C4-2B (cell line): Measurements from ENCODE around the gene SH2D5.

Experiments used
- H3K27ac ChIP-seq: fragments of 450-650 bp; 2 replicates; pipeline ENCODE4 v1.5.1; 2017
- ZFX ChIP-seq: fragments of 450-650 bp; IDR thresholded peaks from 2 replicates; pipeline ENCODE4 v1.6.1; 2017
- TF ChIP-seq, protein P1 (sequence below): fragments of 450-650 bp; conservative IDR thresholded peaks from 2 replicates; pipeline ENCODE4 v1.5.1; 2017; ENCODE audit warnings: mild to moderate bottlenecking

The SH2D5 gene

GRCh38 chr1:20702416-20702815 lies 30.1 kb downstream of the SH2D5 start:
- TF ChIP-seq ZFX, result no peak
- TF ChIP-seq, protein P1, sequence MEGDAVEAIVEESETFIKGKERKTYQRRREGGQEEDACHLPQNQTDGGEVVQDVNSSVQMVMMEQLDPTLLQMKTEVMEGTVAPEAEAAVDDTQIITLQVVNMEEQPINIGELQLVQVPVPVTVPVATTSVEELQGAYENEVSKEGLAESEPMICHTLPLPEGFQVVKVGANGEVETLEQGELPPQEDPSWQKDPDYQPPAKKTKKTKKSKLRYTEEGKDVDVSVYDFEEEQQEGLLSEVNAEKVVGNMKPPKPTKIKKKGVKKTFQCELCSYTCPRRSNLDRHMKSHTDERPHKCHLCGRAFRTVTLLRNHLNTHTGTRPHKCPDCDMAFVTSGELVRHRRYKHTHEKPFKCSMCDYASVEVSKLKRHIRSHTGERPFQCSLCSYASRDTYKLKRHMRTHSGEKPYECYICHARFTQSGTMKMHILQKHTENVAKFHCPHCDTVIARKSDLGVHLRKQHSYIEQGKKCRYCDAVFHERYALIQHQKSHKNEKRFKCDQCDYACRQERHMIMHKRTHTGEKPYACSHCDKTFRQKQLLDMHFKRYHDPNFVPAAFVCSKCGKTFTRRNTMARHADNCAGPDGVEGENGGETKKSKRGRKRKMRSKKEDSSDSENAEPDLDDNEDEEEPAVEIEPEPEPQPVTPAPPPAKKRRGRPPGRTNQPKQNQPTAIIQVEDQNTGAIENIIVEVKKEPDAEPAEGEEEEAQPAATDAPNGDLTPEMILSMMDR, result no peak; the same call in 1 of the 2 replicates
- H3K27ac ChIP-seq, result no peak overlapping the region

DNA sequence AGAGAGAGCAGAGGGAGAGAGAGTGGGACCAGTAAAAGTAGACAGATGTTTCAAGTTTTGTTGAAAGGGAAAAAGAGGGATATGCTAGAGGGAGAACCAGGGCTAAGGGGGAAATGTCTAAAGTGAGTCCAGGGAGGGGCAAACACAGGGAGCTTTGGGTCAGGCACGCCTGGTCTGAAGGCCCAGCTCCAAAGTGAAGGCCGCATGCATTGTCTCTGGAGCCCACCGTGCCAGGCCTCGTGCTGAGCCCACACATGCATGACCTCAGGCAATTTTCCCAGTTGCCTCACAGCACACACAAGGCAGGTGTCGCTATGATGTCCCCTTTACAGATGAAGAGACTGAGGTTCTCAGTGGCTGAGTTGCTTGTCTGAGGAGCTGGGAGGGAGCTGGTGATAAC lies 30.7 kb downstream of the SH2D5 start:
- TF ChIP-seq, protein P1, result no peak
- no peak for TF ChIP-seq ZFX
- H3K27ac ChIP-seq, result no peak overlapping the region

DNA sequence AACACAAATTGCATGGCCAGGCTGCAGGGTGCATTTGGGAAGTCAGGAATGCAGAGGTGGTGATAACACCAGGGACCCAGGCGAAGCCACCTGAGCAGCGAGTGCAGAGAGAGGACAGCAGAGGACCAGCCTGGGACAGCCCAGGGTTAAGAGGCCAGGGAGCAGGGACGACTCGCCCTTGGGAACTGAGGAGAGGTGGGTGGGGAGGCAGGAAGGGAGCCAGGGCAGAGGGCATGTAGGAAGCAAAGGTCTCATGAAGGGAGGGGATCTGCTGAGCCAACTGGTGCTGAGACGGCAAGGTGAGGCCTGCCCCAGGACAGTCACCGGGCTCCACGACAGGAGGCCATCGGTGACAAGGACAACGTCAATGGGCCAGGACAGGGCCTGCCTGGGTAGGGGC lies 31.1 kb downstream of the SH2D5 start:
- TF ChIP-seq, protein P1, result no peak
- no peak for TF ChIP-seq ZFX
- no peak overlapping the region for H3K27ac ChIP-seq

- H3K27ac ChIP-seq, result no peak overlapping the region
- TF ChIP-seq ZFX, result no peak
- TF ChIP-seq, protein P1, result no peak
Measured at GRCh38 chr1:20700636-20701215, 31.8 kb downstream of the SH2D5 start.

- TF ChIP-seq ZFX, result no peak
- TF ChIP-seq, protein P1, result no peak
- no peak overlapping the region for H3K27ac ChIP-seq
Measured at GRCh38 chr1:20699558-20699957, 32.9 kb downstream of the SH2D5 start.

- TF ChIP-seq ZFX, result no peak
- TF ChIP-seq, protein P1, result no peak
- no peak overlapping the region; the same call in 1 of the 2 replicates for H3K27ac ChIP-seq
Measured at GRCh38 chr1:20698195-20698910, 34.1 kb downstream of the SH2D5 start.

DNA sequence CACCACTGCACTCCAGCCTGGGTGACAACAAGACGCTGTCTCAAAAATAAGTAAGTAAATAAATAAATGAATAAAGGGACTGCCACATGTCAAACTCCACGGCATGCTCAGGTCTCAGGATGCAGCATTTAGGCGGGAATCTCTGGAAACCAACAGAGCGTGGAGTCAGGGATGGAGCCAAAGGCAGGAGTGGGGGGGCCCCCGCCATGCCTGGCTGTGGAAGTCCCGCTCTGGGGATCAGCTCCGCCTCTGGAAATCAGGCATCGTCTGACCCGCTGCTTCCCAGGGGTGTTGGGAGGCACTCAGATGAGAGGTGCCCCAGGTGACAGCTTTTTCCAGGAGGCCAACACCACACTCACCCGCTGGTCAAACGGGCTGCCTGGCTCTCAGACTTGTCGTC lies 34.9 kb downstream of the SH2D5 start:
- TF ChIP-seq, protein P1, result no peak
- TF ChIP-seq ZFX, result no peak
- H3K27ac ChIP-seq, result peak overlapping the region; percentile 69
